ENCODE results near the gene RAD51D. TPM values are rescaled to one million over a fixed set of nuclear protein-coding genes. Genes with fewer than 3 reads are reported as not detected.

RAD51D gene
- total RNA-seq, 4 donors from 2014 or later = 7.8 to 15.6 (median 12.5) TPM

- intact Hi-C loops (cut with DNase I) = no loop called here
- WGBS, 2 donors = 89 to 92% methylated on average over 3 of the region's 3 CpGs
- H3K27ac ChIP-seq = peak overlapping the region; percentile 91 to 93 (median 92)
These were observed 57.4 kb downstream of the RAD51D start for GRCh38 chr17:35062308-35062707.

DNA sequence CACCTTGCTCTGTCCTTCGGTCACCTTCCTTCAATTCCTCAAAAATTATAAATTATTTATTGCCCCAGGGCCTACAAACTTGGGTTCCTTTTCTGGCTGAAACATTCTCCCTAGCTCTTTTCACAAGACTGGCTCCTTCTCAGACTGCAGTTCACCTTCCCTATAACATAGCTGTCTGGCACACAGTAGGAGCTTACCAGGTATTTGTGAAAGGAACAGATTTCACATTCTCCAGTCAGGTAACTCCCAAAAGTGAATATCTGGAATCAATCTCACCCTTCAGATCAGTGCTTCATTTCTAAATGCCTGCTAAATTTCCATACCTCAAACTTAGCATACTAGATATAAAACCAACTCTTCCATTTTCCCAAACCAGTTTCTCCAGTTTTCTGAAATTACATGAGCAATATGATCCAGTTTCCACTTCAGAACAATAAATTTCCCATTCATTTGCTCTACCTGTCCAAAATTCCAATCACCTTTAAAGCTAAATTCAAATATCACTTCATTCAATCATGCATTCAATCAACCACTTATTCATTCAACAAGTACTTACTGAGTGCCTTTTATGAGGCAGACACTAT lies 62.2 kb downstream of the RAD51D start:
- TF ChIP-seq CTCF (IDR thresholded peaks at IDR 0.05) (no peak), POLR2A (IDR thresholded peaks at IDR 0.05) (no peak)
- intact Hi-C loops (cut with DNase I) = no loop called here
- WGBS, 2 donors = 97 to 100% methylated on average over 1 of the region's 1 CpG
- Histone ChIP-seq H3K4me3 (replicated peaks in 1 of 3) (no peak overlapping the region), H3K27ac (peak overlapping the region; percentile 37 to 64 (median 45)), H3K4me1 (peaks cover 48 to 56% of the 10 kb centered on the region in 2 donors), H3K9me3 (no peaks in the 10 kb centered on the region), H3K36me3 (no peaks in the 10 kb centered on the region), H3K27me3 (no peaks in the 10 kb centered on the region)
- DNase-seq = no peak

More at GRCh38 chr17:35062308-35062707, 57.4 kb downstream of the RAD51D start:
- H3K4me1 ChIP-seq = peaks cover 46 to 62% of the 10 kb centered on the region in 2 donors
- TF ChIP-seq CTCF (IDR thresholded peaks at IDR 0.05) (no peak), POLR2A (IDR thresholded peaks at IDR 0.05) (no peak)
- no peak for DNase-seq
- no peaks in the 10 kb centered on the region for H3K9me3 ChIP-seq
- no peaks in the 10 kb centered on the region for H3K27me3 ChIP-seq
- H3K36me3 ChIP-seq = no peaks in the 10 kb centered on the region
- H3K4me3 ChIP-seq (replicated peaks in 1 of 3) = no peak overlapping the region

GRCh38 chr17:35056013-35056412 lies 63.6 kb downstream of the RAD51D start:
- Histone ChIP-seq H3K4me3 (replicated peaks in 1 of 3) (no peak overlapping the region), H3K9me3 (no peaks in the 10 kb centered on the region), H3K27ac (peak overlapping the region; percentile 28 to 64 (median 41)), H3K4me1 (peaks cover 51 to 57% of the 10 kb centered on the region in 2 donors), H3K36me3 (no peaks in the 10 kb centered on the region), H3K27me3 (no peaks in the 10 kb centered on the region)
- intact Hi-C loops (cut with DNase I) = no loop called here
- peak; percentile 70 to 75 for DNase-seq
- WGBS, 2 donors = 71% methylated on average over 3 of the region's 3 CpGs
- TF ChIP-seq POLR2A (IDR thresholded peaks at IDR 0.05) (peak in 1 of 2 donors; percentile 16), CTCF (IDR thresholded peaks at IDR 0.05) (no peak)

DNA sequence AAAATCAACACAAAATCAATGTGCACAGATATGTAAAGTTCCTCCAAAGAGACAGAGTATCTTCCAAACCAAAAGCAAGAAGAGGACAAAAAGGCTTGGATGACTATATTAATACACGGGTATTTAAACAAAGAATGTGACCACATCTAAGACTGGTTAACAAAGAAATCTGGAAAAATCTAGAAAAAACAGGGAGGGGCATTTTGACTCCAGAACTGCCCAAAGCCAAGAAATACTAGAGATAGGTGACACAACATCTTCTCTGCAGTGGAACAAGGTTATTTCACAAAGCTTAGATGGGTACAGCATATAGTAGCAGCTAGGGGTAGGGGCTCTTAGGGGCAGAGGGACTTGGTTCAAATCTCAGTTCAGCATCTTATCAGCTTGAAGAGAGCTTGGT lies 66.5 kb downstream of the RAD51D start:
- Histone ChIP-seq H3K36me3 (no peaks in the 10 kb centered on the region), H3K27me3 (no peaks in the 10 kb centered on the region), H3K9me3 (no peaks in the 10 kb centered on the region), H3K27ac (peak overlapping the region; percentile 53 to 68 (median 67)), H3K4me3 (replicated peaks in 1 of 3) (no peak overlapping the region), H3K4me1 (peaks cover 34 to 68% of the 10 kb centered on the region in 2 donors)
- intact Hi-C loops (cut with DNase I) = no loop called here
- no peak for DNase-seq
- TF ChIP-seq POLR2A (IDR thresholded peaks at IDR 0.05) (no peak), CTCF (IDR thresholded peaks at IDR 0.05) (no peak)
- 91 to 92% methylated on average over 1 of the region's 1 CpG for WGBS, 2 donors

- Histone ChIP-seq H3K36me3 (no peaks in the 10 kb centered on the region), H3K27me3 (no peaks in the 10 kb centered on the region), H3K4me1 (peaks cover 29 to 64% of the 10 kb centered on the region in 2 donors), H3K27ac (peak overlapping the region; percentile 53 to 68 (median 67)), H3K4me3 (replicated peaks in 1 of 3) (no peak overlapping the region), H3K9me3 (no peaks in the 10 kb centered on the region)
- TF ChIP-seq CTCF (IDR thresholded peaks at IDR 0.05) (no peak), POLR2A (IDR thresholded peaks at IDR 0.05) (no peak)
- intact Hi-C loops (cut with DNase I) = no loop called here
- no peak for DNase-seq
These were observed 66.9 kb downstream of the RAD51D start for GRCh38 chr17:35052780-35053179.
